ENCODE measurements around the gene TCF4.

TCF4 gene

DNA sequence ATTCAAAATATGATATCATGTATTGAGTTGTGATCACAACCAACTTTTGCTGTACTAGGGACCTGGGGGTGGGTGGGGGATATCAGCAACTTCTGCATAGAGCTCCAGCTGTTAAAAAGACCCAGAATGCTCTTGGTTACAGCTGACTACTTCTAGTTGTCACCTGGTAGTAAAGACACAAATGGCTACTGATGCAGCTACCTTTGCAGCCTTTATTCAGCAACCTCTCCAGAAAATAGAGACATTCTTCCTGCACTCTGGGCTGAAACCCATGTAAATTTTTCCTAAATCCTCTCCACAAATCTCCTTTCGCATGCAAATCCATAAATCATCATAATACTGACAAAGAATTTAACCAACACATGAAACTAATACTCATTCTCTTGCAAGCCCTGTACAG lies 238.3 kb downstream of the TCF4 start:
- DNase-seq, result no peak

DNA sequence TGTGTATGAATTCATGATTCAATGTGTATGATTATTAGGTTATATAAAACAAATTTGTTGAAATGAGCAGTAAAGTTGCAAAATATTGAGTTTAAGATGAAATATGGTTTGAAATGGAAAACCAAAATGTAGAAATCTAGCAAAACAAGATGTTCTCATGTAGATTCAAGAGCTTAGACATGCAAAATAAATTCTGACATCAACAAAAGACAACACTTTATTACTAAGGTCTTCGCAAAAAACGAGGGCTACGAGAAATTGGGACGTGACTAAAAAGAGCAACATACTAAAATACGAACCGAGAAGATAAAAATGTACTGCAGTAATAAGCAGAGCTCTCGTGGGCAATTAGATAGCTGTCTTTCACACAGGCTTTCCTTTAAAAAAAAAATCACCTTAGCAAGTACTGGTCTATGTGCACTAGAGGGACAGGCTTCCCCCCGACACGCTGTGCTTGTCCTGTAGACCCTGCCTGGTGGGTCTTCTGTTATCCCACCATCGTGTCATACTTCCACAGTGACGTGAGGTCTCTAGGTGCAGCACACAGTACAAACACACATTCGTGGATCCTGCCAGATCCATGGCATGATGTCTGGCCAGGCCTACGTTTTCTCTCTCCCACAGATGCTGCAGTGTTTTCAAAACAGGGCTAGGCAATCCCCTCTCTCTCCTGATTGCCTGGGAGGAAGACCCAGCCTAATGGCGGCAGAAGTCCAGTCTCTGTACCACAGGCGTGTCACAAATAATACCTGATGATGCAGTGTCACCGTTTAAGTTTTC lies 240.8 kb downstream of the TCF4 start:
- no peak for DNase-seq

DNA sequence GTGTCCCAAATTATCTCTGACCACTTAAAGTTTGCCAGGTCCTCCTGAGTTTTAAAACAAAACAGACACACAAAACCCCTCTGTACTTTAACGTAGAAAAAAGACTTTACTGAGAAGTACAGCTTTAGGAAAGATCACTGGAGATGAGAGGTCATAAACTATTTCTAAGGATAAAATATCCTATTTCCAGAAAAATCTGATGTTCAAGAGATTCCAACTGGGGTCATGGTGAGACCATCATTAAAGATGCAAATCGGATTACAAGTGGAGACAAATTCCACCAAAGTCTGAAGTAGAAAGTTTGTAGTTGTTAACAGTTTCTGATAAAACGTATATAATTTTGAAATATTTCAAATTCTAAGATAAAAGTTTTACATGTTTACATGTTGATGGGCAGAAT lies 241.6 kb downstream of the TCF4 start:
- DNase-seq, result no peak

DNA sequence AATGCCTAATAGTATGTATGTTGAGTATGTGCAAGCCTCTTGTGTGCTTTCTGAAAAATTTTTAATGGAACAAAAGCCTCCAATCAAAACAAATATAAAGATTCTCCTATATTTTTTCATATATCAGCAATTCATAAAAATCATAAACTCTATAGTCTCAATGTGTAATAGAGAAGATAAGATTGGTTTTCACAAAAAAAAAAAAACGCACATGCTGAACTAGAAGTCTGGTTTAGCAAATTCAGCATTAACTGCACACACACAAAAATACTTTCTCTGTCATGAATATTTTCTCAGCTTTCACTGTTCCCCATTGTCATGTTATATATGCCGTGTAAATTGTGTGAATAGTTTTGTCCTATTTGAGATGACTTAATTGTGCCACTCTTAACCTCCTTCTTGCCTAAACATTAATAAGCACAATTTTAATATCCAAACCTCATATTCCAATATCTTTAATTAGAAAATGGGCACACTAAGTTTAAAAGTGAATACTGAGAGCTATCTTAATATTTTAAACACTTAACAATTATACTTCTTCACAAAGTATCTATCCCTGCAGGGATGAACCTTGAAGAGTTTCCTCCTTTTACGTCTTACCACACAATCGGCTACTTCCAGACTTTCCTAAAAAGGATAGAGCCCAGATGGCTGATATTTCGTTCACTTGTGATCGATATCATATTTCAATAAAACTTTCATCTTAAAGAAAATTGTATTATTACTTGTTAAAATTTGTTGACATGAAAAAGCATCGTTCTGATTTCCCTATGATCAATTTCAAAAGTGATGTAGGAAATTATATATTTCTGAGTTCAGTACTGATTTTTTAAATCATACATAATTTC lies 242.7 kb downstream of the TCF4 start:
- DNase-seq, result no peak

DNA sequence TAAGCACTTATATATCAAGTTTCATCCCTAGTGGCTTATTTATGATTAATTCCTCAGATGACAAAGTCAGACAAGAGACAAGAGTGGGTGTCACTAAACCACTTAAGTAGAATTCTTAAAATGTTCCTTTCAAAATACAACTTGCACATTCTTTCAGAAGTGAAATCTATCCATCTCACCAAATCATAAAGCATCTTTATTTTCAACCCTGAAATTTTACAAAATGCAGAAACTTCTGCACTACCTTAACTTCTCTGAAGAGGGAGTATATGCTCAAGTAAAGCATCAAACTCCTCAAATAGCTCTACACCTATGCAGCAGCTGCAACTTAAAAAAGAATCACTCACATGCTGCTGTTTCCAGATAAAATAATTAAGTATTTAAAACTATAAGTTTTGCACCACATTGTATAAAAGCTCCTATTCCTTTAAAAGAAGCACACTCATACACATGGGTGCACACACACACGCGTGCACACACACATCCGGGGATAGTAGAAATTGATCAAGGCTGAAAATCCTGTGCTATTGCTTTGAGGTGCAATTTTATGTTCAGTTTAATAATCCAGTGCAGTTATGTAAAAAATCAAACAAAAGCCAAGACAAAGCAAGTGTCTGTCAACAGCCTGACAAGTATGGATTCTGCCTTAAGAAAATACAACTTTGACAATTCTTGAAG lies 244.5 kb downstream of the TCF4 start:
- peak; percentile 28 for DNase-seq

DNA sequence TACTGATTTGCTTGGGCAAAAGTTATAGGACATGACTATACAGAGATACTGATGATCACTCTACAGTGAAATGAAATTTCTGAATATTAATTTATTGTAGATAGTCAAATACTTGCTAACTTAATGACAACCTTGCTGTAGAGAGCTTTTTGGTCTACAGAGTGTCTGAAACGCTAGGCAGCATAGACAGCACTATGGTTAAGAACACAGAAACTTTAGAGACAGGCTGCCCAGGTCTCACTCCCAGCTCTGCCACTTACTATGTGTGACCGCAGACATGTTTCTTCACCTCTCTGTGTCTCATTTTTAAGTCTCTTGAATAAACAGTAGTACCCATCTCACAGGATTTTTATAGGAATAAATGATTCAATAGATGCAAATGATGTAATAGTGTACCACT lies 247.0 kb downstream of the TCF4 start:
- no peak for DNase-seq

DNA sequence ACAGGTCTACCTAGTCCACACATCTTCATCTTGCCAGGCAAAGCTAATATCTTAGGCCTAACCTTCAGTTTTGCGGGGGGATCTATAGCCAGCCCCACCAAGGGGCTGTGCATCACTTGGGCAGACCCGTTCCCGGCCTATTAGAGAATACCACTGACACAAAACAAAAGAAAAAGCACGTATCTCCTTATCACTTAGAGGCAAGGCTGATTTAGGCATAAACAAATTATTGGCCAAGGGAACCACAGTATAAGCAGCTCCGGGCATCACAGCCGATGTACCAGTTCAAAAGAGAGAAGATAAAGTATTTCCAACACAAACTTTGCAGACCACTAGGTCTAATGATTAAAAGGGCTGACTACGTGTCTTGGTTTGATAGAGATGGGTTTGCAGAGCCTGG lies 248.0 kb downstream of the TCF4 start:
- DNase-seq, result no peak

DNA sequence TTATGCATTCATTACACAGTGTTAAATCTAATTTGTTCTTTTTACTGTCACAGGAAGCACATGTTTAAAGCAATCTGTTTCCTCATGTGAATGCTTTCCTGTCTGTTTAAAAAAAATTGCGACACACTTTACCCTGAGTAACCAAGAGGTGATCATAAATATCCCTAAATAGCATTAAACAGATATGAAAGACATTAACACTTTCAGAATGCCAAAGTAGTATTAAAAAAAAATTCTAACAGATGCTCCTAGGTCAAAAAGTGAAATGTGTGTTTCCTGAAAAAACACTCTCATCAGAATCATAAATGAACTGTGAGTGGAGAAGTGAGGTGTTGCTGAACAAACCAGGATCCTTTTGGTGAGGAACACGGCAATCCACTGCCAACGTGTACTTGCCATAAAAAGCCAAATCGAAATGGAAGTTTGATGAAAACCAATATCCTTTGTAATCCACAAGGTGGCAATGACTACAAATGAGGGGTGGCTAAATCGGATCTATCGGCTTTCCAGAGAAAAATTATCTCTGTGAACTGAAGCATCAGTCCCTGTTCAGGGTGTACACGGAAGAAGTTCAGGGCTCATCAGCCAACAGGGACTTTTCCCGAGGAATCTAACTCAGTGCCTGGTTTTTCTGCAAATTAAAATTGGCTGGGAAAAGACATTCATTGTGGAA lies 248.9 kb downstream of the TCF4 start:
- no peak for DNase-seq

DNA sequence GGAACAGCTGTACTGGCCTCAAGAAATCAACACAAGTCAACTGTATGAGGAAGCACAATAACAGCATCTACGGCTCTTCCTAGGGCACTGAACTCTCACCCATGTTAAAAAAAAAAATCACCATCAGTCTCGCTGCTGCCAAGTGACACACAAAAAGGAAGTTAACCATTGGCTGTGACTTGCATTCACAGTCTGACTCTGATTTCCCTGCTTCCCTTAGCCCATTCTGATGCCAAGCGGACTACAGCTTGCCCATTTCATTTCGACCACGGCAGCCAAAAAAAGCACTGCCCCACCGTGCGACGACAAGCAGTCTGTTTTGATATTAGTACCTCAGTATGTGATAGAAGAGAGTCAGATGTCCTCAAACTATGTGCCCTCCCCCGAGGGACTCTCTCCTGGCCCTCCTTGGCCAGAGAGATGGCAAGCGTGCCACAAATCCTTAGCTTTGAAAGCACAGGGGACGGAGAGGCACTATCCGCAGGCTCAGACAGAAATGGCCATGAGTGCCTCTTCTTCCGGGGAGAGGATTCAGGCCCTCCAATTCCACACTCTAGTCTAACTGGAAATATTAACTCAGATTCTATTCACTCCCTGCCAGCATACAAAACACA lies 250.0 kb downstream of the TCF4 start:
- DNase-seq, result no peak

DNA sequence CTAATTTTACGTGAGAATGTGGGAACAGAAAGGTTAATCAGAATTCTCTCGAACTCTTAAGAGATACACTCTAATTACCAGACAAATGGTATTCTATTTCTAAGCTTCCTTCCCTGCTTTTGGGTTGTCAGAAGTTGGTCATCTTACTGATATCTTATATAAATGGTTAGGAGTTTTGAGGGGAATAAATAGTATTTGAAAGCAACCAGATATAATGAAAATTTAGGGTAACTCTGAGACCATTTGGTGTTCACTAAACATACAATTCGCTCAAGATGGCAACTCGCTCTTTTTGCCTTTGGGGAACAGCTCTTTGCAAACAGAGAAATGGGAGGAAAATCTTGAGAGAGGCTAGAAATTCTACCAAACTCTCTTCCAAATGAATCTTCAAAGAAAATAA lies 250.9 kb downstream of the TCF4 start:
- DNase-seq, result no peak

DNA sequence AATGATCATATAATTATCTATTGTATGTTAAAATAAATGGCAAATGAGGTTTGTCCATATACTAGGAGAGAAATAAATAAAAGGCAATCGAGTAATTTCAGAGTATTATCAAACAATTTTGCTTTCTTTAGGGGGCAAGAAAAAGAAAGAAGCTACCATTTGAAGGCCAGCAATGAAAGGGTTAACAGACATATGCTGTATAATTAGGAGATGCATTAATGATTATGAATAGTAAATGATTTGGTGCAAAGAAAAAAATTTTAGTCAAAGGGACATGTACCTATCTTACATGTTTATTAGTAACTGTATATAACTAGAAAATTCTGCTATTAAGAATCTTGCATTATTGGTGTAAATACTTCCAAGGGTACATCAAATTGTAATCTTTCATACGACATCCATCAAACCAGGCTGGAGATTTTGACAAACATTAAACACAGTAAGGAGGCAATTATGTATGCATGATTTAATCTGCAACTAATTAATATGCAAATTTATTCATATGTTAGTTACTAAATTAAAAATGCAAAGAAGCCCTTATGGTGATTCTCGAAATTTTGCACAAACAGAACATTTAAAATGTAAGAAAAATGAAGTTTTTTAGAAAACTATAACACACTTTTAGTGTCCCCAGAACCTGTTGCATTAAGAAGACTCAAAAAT lies 251.4 kb downstream of the TCF4 start:
- no peak for DNase-seq

DNA sequence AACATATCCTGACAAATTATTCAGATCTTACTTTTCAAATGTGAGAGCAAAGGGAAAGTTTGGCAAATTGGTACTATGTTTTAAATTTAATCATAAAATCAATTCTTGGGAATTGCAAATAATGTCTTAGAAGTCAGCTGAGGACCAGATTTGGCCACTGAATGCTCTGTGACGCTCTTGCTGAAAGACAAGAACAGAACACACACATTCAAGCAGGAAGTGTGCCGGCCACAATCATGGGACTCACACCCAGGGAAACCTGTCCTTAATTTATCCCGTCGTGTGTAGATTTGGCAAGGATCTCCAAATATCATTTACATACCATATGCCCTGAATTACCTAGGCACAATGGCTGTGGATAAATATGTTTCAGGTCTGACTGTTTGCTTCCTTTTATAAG lies 253.1 kb downstream of the TCF4 start:
- DNase-seq, result no peak

DNA sequence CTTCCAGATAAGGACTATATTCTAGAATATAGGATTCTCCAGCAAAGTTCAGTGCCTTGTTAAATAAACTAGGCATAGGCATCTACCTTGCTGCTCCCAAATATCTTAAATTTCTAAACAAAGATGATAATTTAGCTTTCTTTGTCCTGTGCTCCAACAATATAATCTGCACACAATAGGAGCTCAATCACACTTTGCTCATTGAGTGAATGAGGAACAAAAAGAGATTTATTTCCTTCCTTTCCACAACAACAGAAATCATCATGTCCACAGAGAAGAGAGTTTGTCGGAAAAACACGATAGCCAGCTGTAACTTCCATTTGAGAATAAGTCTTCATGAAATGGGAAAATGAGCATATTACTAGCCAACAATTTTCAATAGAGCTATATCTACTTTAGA lies 256.7 kb downstream of the TCF4 start:
- DNase-seq, result no peak

DNA sequence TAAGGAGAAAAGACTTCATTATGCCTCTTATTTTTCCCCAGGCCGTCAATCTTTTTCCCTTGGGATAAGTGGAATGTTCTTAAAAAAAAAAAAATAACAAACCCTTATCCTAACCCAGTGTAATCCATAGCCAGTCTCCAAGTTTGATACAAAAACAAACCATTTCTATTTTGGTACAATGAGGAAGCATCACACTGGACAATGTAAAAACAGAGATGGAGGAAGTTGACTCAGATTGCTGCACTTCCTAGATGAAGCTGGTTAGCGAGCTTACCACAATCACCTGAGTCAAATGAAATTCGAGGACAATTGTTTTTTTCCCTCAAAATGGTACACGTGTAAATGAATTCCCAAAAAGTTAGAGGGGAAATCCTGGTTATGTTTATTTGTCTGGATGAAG lies 259.7 kb downstream of the TCF4 start:
- DNase-seq, result no peak

DNA sequence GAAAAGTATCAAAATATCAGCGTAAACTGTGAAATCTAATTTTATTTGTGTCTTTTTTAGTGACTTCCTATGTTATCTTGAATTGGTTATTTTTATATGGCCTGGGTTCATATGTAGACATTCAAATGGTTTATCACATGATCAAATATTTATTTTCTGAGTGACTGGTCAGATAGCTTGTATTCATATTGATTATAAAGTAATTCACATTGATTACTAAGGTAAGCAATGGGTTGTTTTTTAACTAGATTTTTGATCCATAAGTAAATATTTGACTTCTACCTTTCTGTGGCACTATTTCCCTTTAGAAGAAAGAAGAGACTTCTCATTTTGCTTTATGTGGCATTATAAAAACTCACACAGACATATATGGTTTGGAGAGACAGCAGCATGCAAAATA lies 260.5 kb downstream of the TCF4 start:
- no peak for DNase-seq

DNA sequence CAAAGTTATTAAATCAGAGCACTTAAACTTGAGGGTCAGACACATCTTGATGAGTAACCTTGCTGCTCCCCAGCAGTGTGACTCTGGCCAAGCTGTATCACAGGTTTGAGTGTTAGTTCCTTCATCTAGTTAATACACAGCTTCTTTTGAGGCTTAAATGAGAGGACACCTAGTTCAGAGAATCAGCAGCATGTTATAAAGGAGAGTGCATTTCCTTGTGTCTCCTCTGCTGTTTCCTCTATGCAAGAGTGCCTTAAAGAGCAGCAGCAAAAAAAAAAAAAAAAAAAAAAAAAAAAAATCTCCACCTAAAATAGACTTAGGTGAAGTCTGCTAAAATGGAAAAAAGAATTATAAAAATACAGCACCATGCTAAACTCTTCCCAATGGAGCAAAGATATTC lies 261.9 kb downstream of the TCF4 start:
- DNase-seq, result no peak

DNA sequence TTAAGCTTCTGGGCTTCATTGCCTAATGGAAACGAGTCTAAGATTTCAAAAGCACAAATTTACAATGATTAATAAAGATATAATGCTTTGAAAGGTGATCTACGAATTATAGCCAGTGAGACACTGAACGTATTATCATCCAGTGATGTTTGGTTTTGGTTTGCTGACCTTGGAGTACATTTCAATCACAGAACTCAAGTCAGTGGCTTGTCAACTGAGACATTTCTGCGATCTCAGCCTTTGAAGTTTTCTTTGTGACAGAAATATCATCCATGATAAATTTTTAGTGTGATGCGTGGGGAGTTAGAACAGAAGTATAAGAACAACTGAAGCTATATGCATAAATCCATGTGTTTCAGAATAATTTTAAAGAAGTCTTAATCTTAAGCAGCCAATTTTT lies 263.8 kb downstream of the TCF4 start:
- no peak for DNase-seq

DNA sequence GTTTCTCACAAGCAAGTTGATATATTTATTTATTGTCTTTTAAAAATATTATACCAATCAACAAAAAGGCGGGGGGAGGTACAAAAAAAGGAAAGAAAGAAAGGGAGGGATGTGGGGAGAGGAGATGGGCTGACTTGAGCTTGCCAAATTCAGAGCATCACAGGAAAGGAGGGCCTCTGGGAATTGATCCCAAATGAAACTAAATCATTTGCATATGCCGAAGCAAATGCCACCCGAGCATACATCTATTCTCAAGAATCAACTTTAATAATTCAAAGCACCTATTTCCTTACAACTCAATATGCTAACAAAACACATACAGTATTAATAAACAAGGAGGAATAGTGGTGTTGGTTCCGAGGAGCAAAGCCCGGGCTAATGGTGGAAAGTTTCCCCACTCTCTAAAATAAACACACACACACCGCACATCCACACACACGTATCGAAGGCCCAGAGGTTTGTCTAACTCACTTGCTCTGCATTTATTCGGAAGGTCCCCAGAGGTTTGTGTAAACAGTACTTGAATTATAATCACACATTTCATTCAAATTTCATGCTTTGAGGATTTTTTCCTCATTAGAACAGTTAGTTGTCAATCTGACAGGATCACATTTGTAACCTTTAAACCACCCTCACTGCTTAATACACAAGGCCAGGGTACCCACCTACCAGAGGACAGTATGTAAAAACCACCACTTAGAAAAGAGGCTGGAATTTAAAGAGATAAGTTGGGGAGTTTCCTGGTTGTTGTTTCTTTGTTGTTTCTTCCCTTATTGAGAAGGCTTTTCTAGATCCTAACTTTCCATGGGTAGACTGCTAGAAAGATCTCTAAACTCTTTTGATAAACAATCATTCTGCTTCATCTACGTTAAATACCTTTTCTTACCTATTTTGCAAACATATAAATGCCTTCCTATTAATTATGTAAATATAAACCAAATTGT lies 264.7 kb downstream of the TCF4 start:
- DNase-seq, result no peak

DNA sequence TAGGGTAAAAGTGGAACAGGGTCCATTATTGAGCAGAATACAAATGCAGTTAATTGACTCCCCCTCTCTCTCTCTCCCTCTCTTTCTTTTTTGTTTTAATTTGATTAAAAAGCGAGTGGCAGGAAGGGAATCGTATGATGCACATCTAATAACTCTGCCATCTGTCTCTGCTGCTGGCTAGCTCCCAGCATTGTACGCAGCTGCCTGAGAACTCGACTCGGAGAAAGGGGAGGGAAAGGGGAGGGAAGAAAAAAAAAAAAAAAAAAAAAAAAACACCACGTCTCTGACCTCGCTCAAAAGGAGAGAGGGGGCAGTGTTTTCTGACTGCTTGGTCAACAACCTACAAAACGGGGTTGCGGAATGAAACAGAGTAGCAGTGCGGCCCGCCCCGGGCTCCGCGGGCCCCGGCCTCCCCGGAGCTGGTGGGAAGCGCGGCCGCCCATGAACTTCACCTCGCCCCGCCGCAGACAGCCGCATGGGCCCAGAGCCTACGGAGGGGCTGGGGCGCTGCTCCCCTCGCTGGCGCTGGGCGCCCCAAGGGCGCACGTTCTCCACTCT lies 265.7 kb downstream of the TCF4 start:
- peak; percentile 91 for DNase-seq
